ENCODE data around the gene PKD1.

- TF ChIP-seq MYC (IDR thresholded peaks at IDR 0.05; ENCODE audit: low read depth, low read length) (no peak), MAX (IDR thresholded peaks at IDR 0.05; ENCODE audit: low read depth, low read length) (no peak), CTCF (IDR thresholded peaks at IDR 0.05; ENCODE audit: low read depth, low read length) (no peak)
Measured at GRCh38 chr16:2087748-2088631, 47.7 kb downstream of the PKD1 start.

Measured in NB4 (cell line).